Panc1 (cell line): Measurements from ENCODE around the gene NOTO. TPM values are rescaled to one million over a fixed set of nuclear protein-coding genes. Genes with fewer than 3 reads are reported as not detected.
"Not testable (repeated sequence)": the region's sequence is repeated elsewhere in the genome, so short reads cannot be mapped to it uniquely, and the experiment has no call there.

Experiments
- ATAC-seq: fragments of 200-7000 bp; cut with Tn5 transposase; 2 replicates; pipeline ENCODE4 v1.9.1; 2020; ENCODE audit warnings: mild to moderate bottlenecking, moderate library complexity
- BruUV-seq: library from RNA; stranded (reverse); fragments of 400-500 nt; replicated peaks from 2 replicates; lab custom pipeline; 2021; lab: Mats Ljungman, UMichigan
- CTCF ChIA-PET: fragments of 300-600 bp; sonication (Branson Sonifier 250); formaldehyde crosslinking; loops from one replicate; lab custom pipeline; 2022; ENCODE audit warnings: antibody characterized with exemption; lab: Charles Lee
- POLR2A ChIA-PET: fragments of 300-600 bp; sonication (Branson Sonifier 250); formaldehyde crosslinking; loops from one replicate; lab custom pipeline; 2022; ENCODE audit warnings: antibody characterized with exemption; lab: Charles Lee
- DNase-seq: peaks from one replicate; pipeline ENCODE4 v3.0.0-alpha.2; 2010; ENCODE audit warnings: low read depth, low spot score
- H3K27ac ChIP-seq: 2 replicates; pipeline ENCODE4 v1.5.1; 2011; ENCODE audit warnings: mild to moderate bottlenecking, low read length, inconsistent platforms
- H3K27me3 ChIP-seq: fragments of 200-500 bp; sonication (Bioruptor generic); 2 replicates; pipeline ENCODE4 v1.6.0; 2014; ENCODE audit warnings: low read length, inconsistent platforms; ENCODE audit not compliant: control insufficient read depth, insufficient read depth
- H3K36me3 ChIP-seq: fragments of 200-500 bp; sonication (Bioruptor generic); 2 replicates; pipeline ENCODE4 v1.5.1; 2014; ENCODE audit warnings: inconsistent platforms, mild to moderate bottlenecking, low read length, moderate library complexity; ENCODE audit not compliant: control insufficient read depth, insufficient read depth
- H3K4me1 ChIP-seq: 2 replicates; pipeline ENCODE4 v1.5.1; 2011; ENCODE audit warnings: inconsistent platforms, mild to moderate bottlenecking, low read length, moderate library complexity; ENCODE audit not compliant: control insufficient read depth, insufficient read depth
- H3K4me3 ChIP-seq, 2 experiments: 2 replicates each; pipeline ENCODE4 v1.5.1; 2011 to 2012; ENCODE audit warnings: low read depth in 2 of 2, low read length in 2 of 2, mild to moderate bottlenecking in 2 of 2, inconsistent platforms in 1 of 2, moderate library complexity in 1 of 2
- H3K9me3 ChIP-seq: fragments of 200-500 bp; sonication (Bioruptor generic); 2 replicates; pipeline ENCODE4 v1.5.1; 2014; ENCODE audit warnings: low read depth, mild to moderate bottlenecking, inconsistent platforms, low read length, moderate library complexity; ENCODE audit not compliant: control insufficient read depth, insufficient read depth
- CTCF ChIP-seq: fragments of 450-650 bp; IDR thresholded peaks from 2 replicates; pipeline ENCODE4 v1.5.1; 2017; ENCODE audit warnings: mild to moderate bottlenecking
- POLR2AphosphoS5 ChIP-seq: IDR thresholded peaks from 2 replicates; pipeline ENCODE4 v1.6.1; 2012; ENCODE audit warnings: mild to moderate bottlenecking, low read depth, low read length, moderate library complexity
- REST ChIP-seq, 2 experiments: IDR thresholded peaks; 2 replicates each; pipeline ENCODE4 v1.6.1; 2011 to 2012; ENCODE audit warnings: low read depth in 2 of 2, control low read depth in 1 of 2, low read length in 1 of 2, mild to moderate bottlenecking in 1 of 2, moderate library complexity in 1 of 2; ENCODE audit not compliant: insufficient read depth in 1 of 2
- SIN3A ChIP-seq: IDR thresholded peaks from 2 replicates; pipeline ENCODE4 v1.6.1; 2012; ENCODE audit warnings: low read depth, mild to moderate bottlenecking, low read length, moderate library complexity, borderline replicate concordance; ENCODE audit not compliant: insufficient read depth
- TCF7L2 ChIP-seq: IDR thresholded peaks from 2 replicates; pipeline ENCODE4 v1.6.1; 2011; ENCODE audit warnings: mild to moderate bottlenecking, low read depth, low read length, inconsistent platforms
- in situ Hi-C: cut with HindIII; loops from 2 replicates; pipeline ENCODE4 v1.10.0; 2016; ENCODE audit warnings: low sequenced_read_pairs, low pct_unique_long_range_greater_than_20kb
- intact Hi-C: fragments of 100-400 bp; cut with micrococcal nuclease; formaldehyde crosslinking; loops from one replicate; pipeline ENCODE4 v1.10.0; 2022; ENCODE audit not compliant: unreplicated experiment
- total RNA-seq: library from RNA; stranded (reverse); gene quantifications from one replicate; pipeline ENCODE4 v1.2.1, GENCODE V29; 2021; ENCODE audit not compliant: unreplicated experiment

Gene NOTO
- total RNA-seq, 1 experiment from 2014 or later: 0.08 TPM

GRCh38 chr2:73168348-73168747 lies 34.0 kb upstream of the NOTO start:
- intact Hi-C loops, H3K4me1 ChIP-seq, H3K36me3 ChIP-seq, H3K9me3 ChIP-seq, BruUV-seq, ATAC-seq, in situ Hi-C loops, DNase-seq, H3K4me3 ChIP-seq, H3K27ac ChIP-seq, H3K27me3 ChIP-seq, POLR2A ChIA-PET, CTCF ChIA-PET: not testable (repeated sequence)

GRCh38 chr2:73170341-73170740 lies 32.0 kb upstream of the NOTO start:
- ATAC-seq, H3K27ac ChIP-seq, intact Hi-C loops, H3K36me3 ChIP-seq, CTCF ChIA-PET, H3K27me3 ChIP-seq, H3K4me1 ChIP-seq, in situ Hi-C loops, POLR2A ChIA-PET, H3K4me3 ChIP-seq, DNase-seq, BruUV-seq, H3K9me3 ChIP-seq: not testable (repeated sequence)

GRCh38 chr2:73172963-73173362 lies 29.4 kb upstream of the NOTO start:
- DNase-seq (no peak), ATAC-seq (no peak)
- H3K36me3 ChIP-seq: no peaks in the 10 kb centered on the region
- ChIA-PET POLR2A (no interaction called here), CTCF (interaction anchor here (0.6 kb wide), 1 partner anchor 17 kb away, joined by 3 read pairs; no protein-coding TSS in a partner anchor)
- no peak overlapping the region for H3K27ac ChIP-seq
- H3K4me3 ChIP-seq: no peak overlapping the region
- no peaks in the 10 kb centered on the region for H3K9me3 ChIP-seq
- H3K4me1 ChIP-seq: peaks cover 9% of the 10 kb centered on the region
- no TSS peak for BruUV-seq
- in situ Hi-C loops: no loop called here
- intact Hi-C loops: no loop called here
- TF ChIP-seq TCF7L2: no peak
- no peak for TF ChIP-seq SIN3A
- no peak for TF ChIP-seq CTCF
- no peak for TF ChIP-seq POLR2AphosphoS5
- no peak for TF ChIP-seq REST (IDR thresholded peaks at IDR 0.05; ENCODE audit: insufficient read depth in 1 of 2, low read depth in 2 of 2, low read length in 1 of 2)
- peaks cover 3% of the 10 kb centered on the region for H3K27me3 ChIP-seq
